MCF 10A (cell line): Measurements from ENCODE around the gene CCDC9B. TPM values are rescaled to one million over a fixed set of nuclear protein-coding genes. Genes with fewer than 3 reads are reported as not detected.

Experiments used
- BruUV-seq: library from RNA; stranded (reverse); fragments of 400-500 nt; replicated peaks from 2 replicates; lab custom pipeline; 2021; lab: Mats Ljungman, UMichigan
- CTCF ChIA-PET: fragments of 300-600 bp; sonication (Branson Sonifier 250); formaldehyde crosslinking; extraction: SDS; loops from one replicate; lab custom pipeline; 2021; ENCODE audit warnings: antibody characterized with exemption, inconsistent platforms; lab: Yijun Ruan, JAX
- POLR2A ChIA-PET: fragments of 300-600, 350-650 bp; sonication (Branson Sonifier 250); formaldehyde crosslinking; extraction: SDS; loops from one replicate; lab custom pipeline; 2020; ENCODE audit warnings: antibody characterized with exemption, inconsistent platforms; lab: Yijun Ruan, JAX
- DNase-seq: peaks from one replicate; pipeline ENCODE4 v3.0.0-alpha.2; 2018; ENCODE audit not compliant: unreplicated experiment
- H3K27ac Mint-ChIP-seq: one replicate; pipeline ENCODE4 v1.8.0; 2022; ENCODE audit warnings: mild to moderate bottlenecking, low read depth, mixed read lengths; ENCODE audit not compliant: unreplicated experiment
- H3K27me3 Mint-ChIP-seq: one replicate; pipeline ENCODE4 v1.8.0; 2022; ENCODE audit warnings: mixed read lengths; ENCODE audit not compliant: insufficient read depth, unreplicated experiment
- H3K36me3 Mint-ChIP-seq: one replicate; pipeline ENCODE4 v1.8.0; 2022; ENCODE audit warnings: mild to moderate bottlenecking, moderate library complexity, mixed read lengths; ENCODE audit not compliant: insufficient read depth, unreplicated experiment
- H3K4me1 Mint-ChIP-seq: one replicate; pipeline ENCODE4 v1.8.0; 2022; ENCODE audit warnings: mixed read lengths; ENCODE audit not compliant: insufficient read depth, unreplicated experiment
- H3K4me3 Mint-ChIP-seq: one replicate; pipeline ENCODE4 v1.8.0; 2022; ENCODE audit warnings: mild to moderate bottlenecking, moderate library complexity, mixed read lengths; ENCODE audit not compliant: unreplicated experiment
- H3K9me3 Mint-ChIP-seq: one replicate; pipeline ENCODE4 v1.8.0; 2022; ENCODE audit warnings: mixed read lengths; ENCODE audit not compliant: unreplicated experiment
- intact Hi-C: fragments of 100-400 bp; cut with micrococcal nuclease; formaldehyde crosslinking; loops from 2 replicates; pipeline ENCODE4 v1.14.1; 2022
- total RNA-seq: library from RNA; stranded (reverse); gene quantifications from 2 replicates; pipeline ENCODE4 v1.2.3, GENCODE V29; 2022
- TF ChIP-seq, protein P1 (sequence below): fragments of 200-600 bp; IDR thresholded peaks from one replicate; pipeline ENCODE4 v1.8.0; 2022; ENCODE audit warnings: antibody characterized with exemption, mild to moderate bottlenecking; ENCODE audit not compliant: unreplicated experiment

The CCDC9B gene
- total RNA-seq, 1 experiment from 2014 or later = 36.0 TPM

DNA sequence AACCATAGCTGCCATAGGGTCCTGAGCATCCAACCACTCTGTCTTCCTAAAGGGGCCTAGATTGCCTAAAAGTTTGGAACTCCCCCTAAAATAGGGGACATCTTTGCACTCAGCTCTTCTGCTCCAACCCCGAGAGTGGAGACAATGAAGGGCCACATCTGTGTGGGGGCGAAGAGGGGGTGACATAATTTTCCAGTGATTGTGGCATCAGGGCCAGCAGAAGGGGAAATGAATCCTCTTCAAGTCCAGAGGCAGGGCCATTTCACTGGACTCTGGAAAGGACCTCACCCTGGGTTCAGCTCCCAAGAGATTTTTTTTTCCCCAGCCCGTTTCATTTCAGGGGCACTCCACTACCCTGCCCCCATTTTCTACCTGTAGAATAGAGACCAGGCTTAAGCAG is 53.2 kb downstream of the CCDC9B start:
- intact Hi-C loops = no loop called here
- no peaks in the 10 kb centered on the region for H3K27me3 Mint-ChIP-seq
- H3K36me3 Mint-ChIP-seq = peaks cover 4% of the 10 kb centered on the region
- H3K9me3 Mint-ChIP-seq = no peaks in the 10 kb centered on the region
- DNase-seq = no peak
- POLR2A ChIA-PET = interaction anchor here (0.7 kb wide), 1 partner anchor 248 kb away, joined by 3 read pairs; the partner anchor contains the start of gene SRP14
- BruUV-seq = no TSS peak
- peaks cover 4% of the 10 kb centered on the region for H3K4me1 Mint-ChIP-seq
- TF ChIP-seq, protein P1, sequence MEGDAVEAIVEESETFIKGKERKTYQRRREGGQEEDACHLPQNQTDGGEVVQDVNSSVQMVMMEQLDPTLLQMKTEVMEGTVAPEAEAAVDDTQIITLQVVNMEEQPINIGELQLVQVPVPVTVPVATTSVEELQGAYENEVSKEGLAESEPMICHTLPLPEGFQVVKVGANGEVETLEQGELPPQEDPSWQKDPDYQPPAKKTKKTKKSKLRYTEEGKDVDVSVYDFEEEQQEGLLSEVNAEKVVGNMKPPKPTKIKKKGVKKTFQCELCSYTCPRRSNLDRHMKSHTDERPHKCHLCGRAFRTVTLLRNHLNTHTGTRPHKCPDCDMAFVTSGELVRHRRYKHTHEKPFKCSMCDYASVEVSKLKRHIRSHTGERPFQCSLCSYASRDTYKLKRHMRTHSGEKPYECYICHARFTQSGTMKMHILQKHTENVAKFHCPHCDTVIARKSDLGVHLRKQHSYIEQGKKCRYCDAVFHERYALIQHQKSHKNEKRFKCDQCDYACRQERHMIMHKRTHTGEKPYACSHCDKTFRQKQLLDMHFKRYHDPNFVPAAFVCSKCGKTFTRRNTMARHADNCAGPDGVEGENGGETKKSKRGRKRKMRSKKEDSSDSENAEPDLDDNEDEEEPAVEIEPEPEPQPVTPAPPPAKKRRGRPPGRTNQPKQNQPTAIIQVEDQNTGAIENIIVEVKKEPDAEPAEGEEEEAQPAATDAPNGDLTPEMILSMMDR = no peak
- CTCF ChIA-PET = interaction anchor here (1.3 to 9.5 kb wide), 5 partner anchors 11 to 70 kb away, joined by 4 to 101 read pairs (median 21); partner anchors contain the start of gene CCDC9B
- no peak overlapping the region for H3K27ac Mint-ChIP-seq
- H3K4me3 Mint-ChIP-seq = no peak overlapping the region

DNA sequence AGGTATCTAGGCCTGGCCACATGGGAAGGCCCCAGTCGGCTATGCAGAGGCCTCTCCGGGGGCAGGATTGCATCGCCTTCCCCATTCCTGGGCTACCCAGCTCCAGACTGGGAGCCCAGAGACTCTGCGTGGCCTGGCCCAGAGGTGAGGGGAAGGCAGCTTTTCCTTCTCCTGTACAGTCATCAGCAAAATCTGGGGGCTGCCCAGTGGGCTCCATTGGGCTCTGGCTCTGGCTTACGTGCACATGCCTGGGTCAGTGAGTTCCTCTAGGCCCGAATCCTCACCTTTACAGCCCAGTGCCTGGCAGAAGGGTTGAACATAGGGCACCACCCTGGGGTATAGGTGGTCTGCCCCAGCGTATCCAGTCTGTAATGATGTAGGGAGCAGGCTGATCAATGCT is 53.9 kb downstream of the CCDC9B start:
- CTCF ChIA-PET = interaction anchor here (0.5 to 9.5 kb wide), 7 partner anchors 10 to 135 kb away, joined by 4 to 101 read pairs (median 5); partner anchors contain the start of gene CCDC9B
- H3K27me3 Mint-ChIP-seq = no peaks in the 10 kb centered on the region
- H3K4me1 Mint-ChIP-seq = peaks cover 4% of the 10 kb centered on the region
- H3K27ac Mint-ChIP-seq = no peak overlapping the region
- TF ChIP-seq, protein P1 = no peak
- BruUV-seq = no TSS peak
- no peak for DNase-seq
- no peak overlapping the region for H3K4me3 Mint-ChIP-seq
- H3K36me3 Mint-ChIP-seq = peaks cover 4% of the 10 kb centered on the region
- intact Hi-C loops = no loop called here
- H3K9me3 Mint-ChIP-seq = no peaks in the 10 kb centered on the region
- POLR2A ChIA-PET = interaction anchor here (0.7 kb wide), 1 partner anchor 248 kb away, joined by 3 read pairs; the partner anchor contains the start of gene SRP14

DNA sequence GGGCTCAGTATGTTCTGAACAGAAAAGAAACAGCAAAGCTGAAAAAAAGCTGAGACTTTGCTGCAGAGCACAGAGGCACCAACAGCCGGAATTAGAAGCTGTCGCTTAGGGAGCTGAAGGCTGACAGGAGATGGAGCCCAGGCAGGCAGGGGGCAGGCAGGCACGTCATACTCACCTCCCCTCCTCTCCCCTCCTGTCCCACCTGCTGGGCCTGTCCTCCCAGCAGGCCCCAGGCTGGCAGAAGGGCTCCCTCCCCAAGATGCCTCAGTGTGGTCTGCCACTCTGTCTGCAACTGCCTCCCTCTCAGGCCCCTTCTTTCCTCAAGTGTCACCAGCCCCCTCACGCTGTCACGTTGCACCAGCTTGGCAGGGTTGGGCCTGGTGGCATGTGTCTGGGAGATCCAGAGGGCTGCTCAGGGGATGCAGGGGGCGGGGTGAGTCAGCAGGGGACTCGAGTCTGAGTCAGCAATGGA is 54.6 kb downstream of the CCDC9B start:
- POLR2A ChIA-PET = interaction anchor here (0.7 kb wide), 1 partner anchor 93 kb away, joined by 3 read pairs; no protein-coding TSS in a partner anchor
- DNase-seq = no peak
- intact Hi-C loops = no loop called here
- H3K27me3 Mint-ChIP-seq = no peaks in the 10 kb centered on the region
- H3K4me1 Mint-ChIP-seq = peaks cover 4% of the 10 kb centered on the region
- CTCF ChIA-PET = interaction anchor here (0.5 to 9.5 kb wide), 10 partner anchors 9 to 135 kb away, joined by 3 to 101 read pairs (median 4); no protein-coding TSS in a partner anchor
- H3K36me3 Mint-ChIP-seq = peaks cover 4% of the 10 kb centered on the region
- no TSS peak for BruUV-seq
- H3K27ac Mint-ChIP-seq = no peak overlapping the region
- H3K4me3 Mint-ChIP-seq = no peak overlapping the region
- TF ChIP-seq, protein P1 = no peak
- no peaks in the 10 kb centered on the region for H3K9me3 Mint-ChIP-seq

DNA sequence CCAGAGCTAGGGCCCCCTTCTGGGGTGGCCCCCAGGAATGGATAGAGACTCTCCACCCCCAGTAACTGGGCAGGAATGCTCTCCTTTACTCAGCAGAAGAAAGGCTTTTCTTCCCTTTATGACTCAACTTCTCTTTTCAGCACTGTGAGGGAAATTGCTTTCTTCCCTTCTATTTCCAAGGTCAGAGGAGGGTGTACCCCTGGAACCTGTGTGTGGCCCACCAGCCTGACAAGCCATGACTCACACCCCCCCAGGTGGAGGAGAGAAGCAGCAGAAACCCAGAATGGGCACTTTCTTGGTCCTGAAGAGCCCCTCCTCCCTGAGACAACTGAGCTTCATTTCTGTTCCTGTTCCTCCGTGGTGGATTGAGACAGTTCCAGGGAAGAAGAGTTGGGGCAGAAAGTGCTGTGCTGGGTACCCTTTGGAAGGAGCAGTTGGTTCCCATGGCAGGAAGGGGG is 55.2 kb downstream of the CCDC9B start:
- Mint-ChIP-seq H3K4me3 (no peak overlapping the region), H3K4me1 (peaks cover 4% of the 10 kb centered on the region), H3K27ac (no peak overlapping the region), H3K9me3 (no peaks in the 10 kb centered on the region), H3K27me3 (no peaks in the 10 kb centered on the region), H3K36me3 (peaks cover 4% of the 10 kb centered on the region)
- no TSS peak for BruUV-seq
- CTCF ChIA-PET = interaction anchor here (0.7 to 9.5 kb wide), 11 partner anchors 9 to 136 kb away, joined by 3 to 101 read pairs (median 4); no protein-coding TSS in a partner anchor
- POLR2A ChIA-PET = interaction anchor here (0.7 kb wide), 2 partner anchors 94 to 154 kb away, joined by 3 read pairs; no protein-coding TSS in a partner anchor
- intact Hi-C loops = no loop called here
- TF ChIP-seq, protein P1 = no peak
- DNase-seq = no peak
